Measurements from ENCODE around the gene HSDL2.
"Not testable (repeated sequence)": the region's sequence is repeated elsewhere in the genome, so short reads cannot be mapped to it uniquely, and the experiment has no call there.

The HSDL2 gene

GRCh38 chr9:112393146-112393545 lies 13.2 kb downstream of the HSDL2 start:
- H2AFZ ChIP-seq (ENCODE audit: insufficient read depth, low read length, poor library complexity); H3K27ac ChIP-seq (ENCODE audit: low read depth, low read length); H2AK5ac ChIP-seq (ENCODE audit: low read length); H3K79me1 ChIP-seq (ENCODE audit: low read length); H3K4me1 ChIP-seq (ENCODE audit: control insufficient read depth in 1 of 2, insufficient read depth in 2 of 2, low read length in 2 of 2); H4K8ac ChIP-seq (ENCODE audit: low read depth, low read length); H2BK120ac ChIP-seq (ENCODE audit: insufficient read depth, low read length, poor library complexity); H2BK5ac ChIP-seq (ENCODE audit: low read depth, low read length, poor library complexity); H3K27me3 ChIP-seq (ENCODE audit: insufficient read depth, low read length); H3K23ac ChIP-seq (ENCODE audit: low read length); H3K36me3 ChIP-seq (ENCODE audit: control insufficient read depth in 1 of 2, insufficient read depth in 2 of 2, low read length in 2 of 2); H3K4ac ChIP-seq (ENCODE audit: low read depth, low read length); H3K9ac ChIP-seq (ENCODE audit: low read length); H4K12ac ChIP-seq (ENCODE audit: low read depth, low read length); H3K4me2 ChIP-seq (ENCODE audit: low read length); H3K18ac ChIP-seq (ENCODE audit: low read length); H4K91ac ChIP-seq (ENCODE audit: low read depth, low read length); DNase-seq; H3K79me2 ChIP-seq (ENCODE audit: control insufficient read depth, insufficient read depth, low read length, poor library complexity); H3K14ac ChIP-seq (ENCODE audit: low read length); H3K9me3 ChIP-seq (ENCODE audit: insufficient read depth, low read depth, low read length); H3K4me3 ChIP-seq (ENCODE audit: low read depth, low read length); H2BK12ac ChIP-seq (ENCODE audit: low read length): not testable (repeated sequence)
- no CpG with 5 or more reads among the region's 5 CpGs for WGBS (ENCODE audit: extremely low coverage, insufficient coverage, insufficient read length)

- no peak overlapping the region for H3K9ac ChIP-seq (ENCODE audit: low read length)
- H3K36me3 ChIP-seq (ENCODE audit: control insufficient read depth in 1 of 2, insufficient read depth in 2 of 2, low read length in 2 of 2): peaks cover 4% of the 10 kb centered on the region in 2 experiments
- WGBS (ENCODE audit: extremely low coverage, insufficient coverage, insufficient read length): no CpG with 5 or more reads among the region's 6 CpGs
Measured at GRCh38 chr9:112396416-112396815, 16.5 kb downstream of the HSDL2 start.

GRCh38 chr9:112396872-112397271 lies 17.0 kb downstream of the HSDL2 start:
- Histone ChIP-seq H2AFZ (ENCODE audit: insufficient read depth, low read length, poor library complexity) (no peak overlapping the region), H3K9me3 (ENCODE audit: insufficient read depth, low read depth, low read length) (peaks cover 2% of the 10 kb centered on the region), H3K23ac (ENCODE audit: low read length) (no peak overlapping the region), H3K79me2 (ENCODE audit: control insufficient read depth, insufficient read depth, low read length, poor library complexity) (no peaks in the 10 kb centered on the region), H2BK120ac (ENCODE audit: insufficient read depth, low read length, poor library complexity) (no peak overlapping the region), H3K27ac (ENCODE audit: low read depth, low read length) (no peak overlapping the region), H3K27me3 (ENCODE audit: insufficient read depth, low read length) (no peaks in the 10 kb centered on the region), H2BK5ac (ENCODE audit: low read depth, low read length, poor library complexity) (no peak overlapping the region), H3K14ac (ENCODE audit: low read length) (no peak overlapping the region), H2AK5ac (ENCODE audit: low read length) (no peak overlapping the region), H2BK12ac (ENCODE audit: low read length) (no peak overlapping the region), H3K4me1 (ENCODE audit: control insufficient read depth in 1 of 2, insufficient read depth in 2 of 2, low read length in 2 of 2) (no peaks in the 10 kb centered on the region), H4K12ac (ENCODE audit: low read depth, low read length) (no peak overlapping the region), H3K4me3 (ENCODE audit: low read depth, low read length) (no peak overlapping the region), H4K91ac (ENCODE audit: low read depth, low read length) (no peak overlapping the region), H3K4ac (ENCODE audit: low read depth, low read length) (no peak overlapping the region), H3K18ac (ENCODE audit: low read length) (no peak overlapping the region), H3K4me2 (ENCODE audit: low read length) (no peak overlapping the region), H3K9ac (ENCODE audit: low read length) (no peak overlapping the region), H3K79me1 (ENCODE audit: low read length) (no peaks in the 10 kb centered on the region), H3K36me3 (ENCODE audit: control insufficient read depth in 1 of 2, insufficient read depth in 2 of 2, low read length in 2 of 2) (peaks cover 4% of the 10 kb centered on the region in 2 experiments), H4K8ac (ENCODE audit: low read depth, low read length) (no peak overlapping the region)
- DNase-seq: no peak
- WGBS (ENCODE audit: extremely low coverage, insufficient coverage, insufficient read length): no CpG with 5 or more reads among the region's 9 CpGs

More at GRCh38 chr9:112396416-112396815, 16.5 kb downstream of the HSDL2 start:
- no peak overlapping the region for H2AFZ ChIP-seq (ENCODE audit: insufficient read depth, low read length, poor library complexity)
- H3K14ac ChIP-seq (ENCODE audit: low read length): no peak overlapping the region
- peaks cover 2% of the 10 kb centered on the region for H3K9me3 ChIP-seq (ENCODE audit: insufficient read depth, low read depth, low read length)
- peaks cover 0 to 3% of the 10 kb centered on the region in 2 experiments for H3K4me1 ChIP-seq (ENCODE audit: control insufficient read depth in 1 of 2, insufficient read depth in 2 of 2, low read length in 2 of 2)
- no peak overlapping the region for H2BK5ac ChIP-seq (ENCODE audit: low read depth, low read length, poor library complexity)
- no peak overlapping the region for H2BK12ac ChIP-seq (ENCODE audit: low read length)
- H2AK5ac ChIP-seq (ENCODE audit: low read length): no peak overlapping the region
- no peaks in the 10 kb centered on the region for H3K79me2 ChIP-seq (ENCODE audit: control insufficient read depth, insufficient read depth, low read length, poor library complexity)
- no peak overlapping the region for H2BK120ac ChIP-seq (ENCODE audit: insufficient read depth, low read length, poor library complexity)
- no peak overlapping the region for H3K4me2 ChIP-seq (ENCODE audit: low read length)
- H3K4ac ChIP-seq (ENCODE audit: low read depth, low read length): no peak overlapping the region
- H4K8ac ChIP-seq (ENCODE audit: low read depth, low read length): no peak overlapping the region
- no peak overlapping the region for H3K4me3 ChIP-seq (ENCODE audit: low read depth, low read length)
- H3K27ac ChIP-seq (ENCODE audit: low read depth, low read length): no peak overlapping the region
- H3K27me3 ChIP-seq (ENCODE audit: insufficient read depth, low read length): no peaks in the 10 kb centered on the region
- DNase-seq: no peak
- H3K18ac ChIP-seq (ENCODE audit: low read length): no peak overlapping the region
- H3K79me1 ChIP-seq (ENCODE audit: low read length): no peaks in the 10 kb centered on the region
- H3K23ac ChIP-seq (ENCODE audit: low read length): no peak overlapping the region
- no peak overlapping the region for H4K12ac ChIP-seq (ENCODE audit: low read depth, low read length)
- no peak overlapping the region for H4K91ac ChIP-seq (ENCODE audit: low read depth, low read length)

- H3K4me3 ChIP-seq (ENCODE audit: low read depth, low read length): no peak overlapping the region
- no peaks in the 10 kb centered on the region for H3K4me1 ChIP-seq (ENCODE audit: control insufficient read depth in 1 of 2, insufficient read depth in 2 of 2, low read length in 2 of 2)
- WGBS (ENCODE audit: extremely low coverage, insufficient coverage, insufficient read length): no CpG with 5 or more reads among the region's 6 CpGs
- H4K91ac ChIP-seq (ENCODE audit: low read depth, low read length): no peak overlapping the region
- no peak overlapping the region for H4K8ac ChIP-seq (ENCODE audit: low read depth, low read length)
- no peak overlapping the region for H2AFZ ChIP-seq (ENCODE audit: insufficient read depth, low read length, poor library complexity)
- no peak overlapping the region for H3K27ac ChIP-seq (ENCODE audit: low read depth, low read length)
- no peak overlapping the region for H2AK5ac ChIP-seq (ENCODE audit: low read length)
- no peak overlapping the region for H3K23ac ChIP-seq (ENCODE audit: low read length)
- H3K4me2 ChIP-seq (ENCODE audit: low read length): no peak overlapping the region
- H3K9ac ChIP-seq (ENCODE audit: low read length): no peak overlapping the region
- peaks cover 2 to 4% of the 10 kb centered on the region in 2 experiments for H3K36me3 ChIP-seq (ENCODE audit: control insufficient read depth in 1 of 2, insufficient read depth in 2 of 2, low read length in 2 of 2)
- no peak overlapping the region for H3K18ac ChIP-seq (ENCODE audit: low read length)
- no peaks in the 10 kb centered on the region for H3K27me3 ChIP-seq (ENCODE audit: insufficient read depth, low read length)
- no peaks in the 10 kb centered on the region for H3K79me2 ChIP-seq (ENCODE audit: control insufficient read depth, insufficient read depth, low read length, poor library complexity)
- no peak overlapping the region for H3K14ac ChIP-seq (ENCODE audit: low read length)
- H3K4ac ChIP-seq (ENCODE audit: low read depth, low read length): no peak overlapping the region
- no peak overlapping the region for H2BK12ac ChIP-seq (ENCODE audit: low read length)
- H3K9me3 ChIP-seq (ENCODE audit: insufficient read depth, low read depth, low read length): peaks cover 2% of the 10 kb centered on the region
- H2BK5ac ChIP-seq (ENCODE audit: low read depth, low read length, poor library complexity): no peak overlapping the region
- H4K12ac ChIP-seq (ENCODE audit: low read depth, low read length): no peak overlapping the region
- no peak for DNase-seq
- no peak overlapping the region for H2BK120ac ChIP-seq (ENCODE audit: insufficient read depth, low read length, poor library complexity)
- H3K79me1 ChIP-seq (ENCODE audit: low read length): no peaks in the 10 kb centered on the region
Measured at GRCh38 chr9:112401175-112401815, 21.4 kb downstream of the HSDL2 start.
